ENCODE measurements around the gene THBS1.
A peak's percentile ranks its signal among the peaks of the same experiment; 100 is the strongest.

The THBS1 gene

GRCh38 chr15:39573287-39573686 is 7.6 kb upstream of the THBS1 start:
- Histone ChIP-seq H3K4me1 (ENCODE audit: control insufficient read depth in 5 of 5, insufficient read depth in 5 of 5, low read length in 5 of 5) (peaks cover 0 to 14% (median 8%) of the 10 kb centered on the region in 5 donors), H3K9ac (ENCODE audit: low read length in 5 of 5) (no peak overlapping the region), H3K36me3 (ENCODE audit: control insufficient read depth in 5 of 5, insufficient read depth in 5 of 5, low read length in 5 of 5) (no peaks in the 10 kb centered on the region), H3K27ac (ENCODE audit: low read depth, low read length) (peak overlapping the region; percentile 91), H3K27me3 (ENCODE audit: control insufficient read depth in 5 of 5, insufficient read depth in 4 of 5, low read length in 5 of 5) (no peaks in the 10 kb centered on the region), H3K4me3 (ENCODE audit: low read depth in 1 of 5, low read length in 5 of 5) (no peak overlapping the region), H3K9me3 (ENCODE audit: control insufficient read depth in 5 of 5, low read length in 5 of 5) (no peaks in the 10 kb centered on the region)

DNA sequence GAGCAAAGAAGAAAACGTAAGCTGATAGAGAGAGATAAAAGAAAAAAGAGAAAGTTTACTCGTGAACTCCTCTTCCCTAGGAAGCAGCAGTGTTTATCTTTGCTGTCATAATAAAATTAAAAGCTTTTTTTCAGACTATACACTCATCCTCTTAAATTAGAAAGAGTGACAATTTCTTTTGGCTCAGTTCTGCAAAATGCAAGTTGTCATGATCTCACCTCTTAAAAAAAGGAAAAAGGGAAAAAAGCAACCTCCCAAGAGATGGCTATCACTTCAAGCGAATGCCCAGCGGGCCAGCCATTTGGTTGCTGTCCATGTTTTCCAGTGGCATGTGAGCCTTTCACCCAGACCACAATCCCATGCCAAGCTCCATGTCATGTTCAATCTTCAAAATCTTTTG is 7.0 kb upstream of the THBS1 start:
- Histone ChIP-seq H3K27ac (ENCODE audit: low read depth, low read length) (peak overlapping the region; percentile 91), H3K27me3 (ENCODE audit: control insufficient read depth in 5 of 5, insufficient read depth in 4 of 5, low read length in 5 of 5) (no peaks in the 10 kb centered on the region), H3K9me3 (ENCODE audit: control insufficient read depth in 5 of 5, low read length in 5 of 5) (no peaks in the 10 kb centered on the region), H3K4me1 (ENCODE audit: control insufficient read depth in 5 of 5, insufficient read depth in 5 of 5, low read length in 5 of 5) (peaks cover 0 to 18% (median 9%) of the 10 kb centered on the region in 5 donors), H3K36me3 (ENCODE audit: control insufficient read depth in 5 of 5, insufficient read depth in 5 of 5, low read length in 5 of 5) (no peaks in the 10 kb centered on the region), H3K9ac (ENCODE audit: low read length in 5 of 5) (peak overlapping the region in 1 of 5 donors; percentile 13), H3K4me3 (ENCODE audit: low read depth in 1 of 5, low read length in 5 of 5) (no peak overlapping the region)

DNA sequence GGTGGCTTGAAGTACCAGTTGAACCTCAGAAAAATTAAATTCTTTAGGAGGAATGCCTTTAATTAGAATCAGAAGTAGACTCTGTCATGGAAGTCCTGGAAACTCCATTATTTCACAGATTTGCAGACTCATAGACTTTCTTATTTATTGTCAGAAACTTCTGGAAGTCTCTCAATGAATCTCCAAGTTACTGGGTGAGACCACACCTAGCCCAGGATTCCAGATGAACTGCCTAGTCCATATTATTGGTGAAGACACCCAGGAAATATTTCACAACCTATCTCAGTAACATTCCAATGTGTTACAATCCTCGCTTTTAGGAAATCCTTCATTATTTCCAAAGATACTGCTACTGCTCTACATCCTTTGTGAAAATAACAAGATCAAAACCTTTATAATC is 6.5 kb upstream of the THBS1 start:
- no peaks in the 10 kb centered on the region for H3K27me3 ChIP-seq (ENCODE audit: control insufficient read depth in 5 of 5, insufficient read depth in 4 of 5, low read length in 5 of 5)
- no peaks in the 10 kb centered on the region for H3K9me3 ChIP-seq (ENCODE audit: control insufficient read depth in 5 of 5, low read length in 5 of 5)
- peak overlapping the region in 1 of 5 donors; percentile 13 for H3K9ac ChIP-seq (ENCODE audit: low read length in 5 of 5)
- no peaks in the 10 kb centered on the region for H3K36me3 ChIP-seq (ENCODE audit: control insufficient read depth in 5 of 5, insufficient read depth in 5 of 5, low read length in 5 of 5)
- peak overlapping the region; percentile 91 for H3K27ac ChIP-seq (ENCODE audit: low read depth, low read length)
- peaks cover 0 to 22% (median 15%) of the 10 kb centered on the region in 5 donors for H3K4me1 ChIP-seq (ENCODE audit: control insufficient read depth in 5 of 5, insufficient read depth in 5 of 5, low read length in 5 of 5)
- no peak overlapping the region for H3K4me3 ChIP-seq (ENCODE audit: low read depth in 1 of 5, low read length in 5 of 5)

GRCh38 chr15:39575180-39575579 is 5.7 kb upstream of the THBS1 start:
- H3K27ac ChIP-seq (ENCODE audit: low read depth, low read length) = no peak overlapping the region
- no peaks in the 10 kb centered on the region for H3K27me3 ChIP-seq (ENCODE audit: control insufficient read depth in 5 of 5, insufficient read depth in 4 of 5, low read length in 5 of 5)
- no peaks in the 10 kb centered on the region for H3K9me3 ChIP-seq (ENCODE audit: control insufficient read depth in 5 of 5, low read length in 5 of 5)
- H3K4me1 ChIP-seq (ENCODE audit: control insufficient read depth in 5 of 5, insufficient read depth in 5 of 5, low read length in 5 of 5) = peaks cover 0 to 29% (median 21%) of the 10 kb centered on the region in 5 donors
- no peak overlapping the region for H3K9ac ChIP-seq (ENCODE audit: low read length in 5 of 5)
- H3K36me3 ChIP-seq (ENCODE audit: control insufficient read depth in 5 of 5, insufficient read depth in 5 of 5, low read length in 5 of 5) = no peaks in the 10 kb centered on the region
- no peak overlapping the region for H3K4me3 ChIP-seq (ENCODE audit: low read depth in 1 of 5, low read length in 5 of 5)

DNA sequence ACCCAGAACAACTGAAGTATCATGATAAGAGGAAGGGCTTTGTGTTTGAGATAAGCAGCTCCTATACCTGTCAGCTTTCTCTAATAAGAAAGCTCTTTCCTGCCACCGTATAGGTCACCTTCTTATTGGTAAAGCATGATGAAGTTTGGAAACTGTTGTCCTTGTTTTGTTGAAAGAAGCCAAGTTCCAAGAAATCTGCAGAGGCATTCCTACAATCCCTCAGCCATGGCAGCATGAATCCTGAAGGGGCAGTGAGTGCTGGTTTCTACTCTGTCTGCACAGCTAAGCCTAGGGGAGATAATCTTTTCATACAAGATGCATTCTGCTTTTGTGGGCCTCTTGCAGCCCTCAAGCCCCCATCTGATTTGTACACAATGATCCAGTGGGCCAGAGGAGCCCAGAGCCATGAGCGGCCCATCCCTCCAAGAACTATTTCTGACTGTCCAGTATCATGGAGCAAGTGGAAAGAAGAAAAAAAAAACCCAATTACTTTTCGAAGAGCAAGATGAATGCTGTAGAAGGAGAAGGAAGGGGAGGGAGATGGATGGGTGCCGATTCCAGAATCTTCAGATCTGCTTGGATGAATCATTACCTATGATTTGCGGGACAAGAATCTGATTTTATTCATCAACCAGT is 1.9 kb upstream of the THBS1 start:
- Histone ChIP-seq H3K4me3 (ENCODE audit: low read depth in 1 of 5, low read length in 5 of 5) (peak overlapping the region; percentile 57 to 64 (median 60)), H3K4me1 (ENCODE audit: control insufficient read depth in 5 of 5, insufficient read depth in 5 of 5, low read length in 5 of 5) (peaks cover 3 to 58% (median 42%) of the 10 kb centered on the region in 5 donors), H3K9me3 (ENCODE audit: control insufficient read depth in 5 of 5, low read length in 5 of 5) (no peaks in the 10 kb centered on the region), H3K27me3 (ENCODE audit: control insufficient read depth in 5 of 5, insufficient read depth in 4 of 5, low read length in 5 of 5) (no peaks in the 10 kb centered on the region), H3K27ac (ENCODE audit: low read depth, low read length) (peak overlapping the region; percentile 68), H3K9ac (ENCODE audit: low read length in 5 of 5) (no peak overlapping the region), H3K36me3 (ENCODE audit: control insufficient read depth in 5 of 5, insufficient read depth in 5 of 5, low read length in 5 of 5) (peaks cover 5 to 17% (median 10%) of the 10 kb centered on the region in 5 donors)

GRCh38 chr15:39579487-39580116 is 1.3 kb upstream of the THBS1 start:
- no peaks in the 10 kb centered on the region for H3K9me3 ChIP-seq (ENCODE audit: control insufficient read depth in 5 of 5, low read length in 5 of 5)
- peak overlapping the region; percentile 57 to 64 (median 60) for H3K4me3 ChIP-seq (ENCODE audit: low read depth in 1 of 5, low read length in 5 of 5)
- H3K4me1 ChIP-seq (ENCODE audit: control insufficient read depth in 5 of 5, insufficient read depth in 5 of 5, low read length in 5 of 5) = peaks cover 3 to 57% (median 43%) of the 10 kb centered on the region in 5 donors
- H3K9ac ChIP-seq (ENCODE audit: low read length in 5 of 5) = peak overlapping the region in 4 of 5 donors; percentile 16 to 90 (median 56)
- peak overlapping the region; percentile 68 for H3K27ac ChIP-seq (ENCODE audit: low read depth, low read length)
- peaks cover 10 to 22% (median 15%) of the 10 kb centered on the region in 5 donors for H3K36me3 ChIP-seq (ENCODE audit: control insufficient read depth in 5 of 5, insufficient read depth in 5 of 5, low read length in 5 of 5)
- no peaks in the 10 kb centered on the region for H3K27me3 ChIP-seq (ENCODE audit: control insufficient read depth in 5 of 5, insufficient read depth in 4 of 5, low read length in 5 of 5)

DNA sequence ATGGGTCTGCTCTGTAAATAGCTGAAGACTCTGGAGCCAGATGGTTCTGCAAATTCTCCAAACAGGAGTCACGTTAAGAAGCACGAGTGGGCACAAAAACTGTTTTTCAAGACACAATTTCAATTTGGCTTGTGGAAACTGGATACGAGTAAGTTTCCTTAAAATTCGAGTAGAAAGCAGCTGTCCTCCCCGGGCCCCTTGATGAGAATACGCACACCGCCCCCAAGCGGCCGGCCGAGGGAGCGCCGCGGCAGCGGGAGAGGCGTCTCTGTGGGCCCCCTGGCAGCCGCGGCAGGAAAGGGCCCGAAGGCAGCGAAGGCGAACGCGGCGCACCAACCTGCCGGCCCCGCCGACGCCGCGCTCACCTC is 778 bp upstream of the THBS1 start:
- H3K9ac ChIP-seq (ENCODE audit: low read length in 5 of 5) = peak overlapping the region in 4 of 5 donors; percentile 56 to 90 (median 77)
- H3K4me1 ChIP-seq (ENCODE audit: control insufficient read depth in 5 of 5, insufficient read depth in 5 of 5, low read length in 5 of 5) = peaks cover 3 to 61% (median 45%) of the 10 kb centered on the region in 5 donors
- H3K36me3 ChIP-seq (ENCODE audit: control insufficient read depth in 5 of 5, insufficient read depth in 5 of 5, low read length in 5 of 5) = peaks cover 13 to 27% (median 20%) of the 10 kb centered on the region in 5 donors
- no peaks in the 10 kb centered on the region for H3K9me3 ChIP-seq (ENCODE audit: control insufficient read depth in 5 of 5, low read length in 5 of 5)
- H3K27me3 ChIP-seq (ENCODE audit: control insufficient read depth in 5 of 5, insufficient read depth in 4 of 5, low read length in 5 of 5) = no peaks in the 10 kb centered on the region
- peak overlapping the region; percentile 57 to 90 (median 60) for H3K4me3 ChIP-seq (ENCODE audit: low read depth in 1 of 5, low read length in 5 of 5)
- peak overlapping the region; percentile 68 for H3K27ac ChIP-seq (ENCODE audit: low read depth, low read length)

GRCh38 chr15:39581242-39581792 is 438 bp downstream of the THBS1 start:
- H3K36me3 ChIP-seq (ENCODE audit: control insufficient read depth in 5 of 5, insufficient read depth in 5 of 5, low read length in 5 of 5) = peaks cover 23 to 39% (median 31%) of the 10 kb centered on the region in 5 donors
- H3K27ac ChIP-seq (ENCODE audit: low read depth, low read length) = peak overlapping the region; percentile 12
- no peaks in the 10 kb centered on the region for H3K27me3 ChIP-seq (ENCODE audit: control insufficient read depth in 5 of 5, insufficient read depth in 4 of 5, low read length in 5 of 5)
- no peaks in the 10 kb centered on the region for H3K9me3 ChIP-seq (ENCODE audit: control insufficient read depth in 5 of 5, low read length in 5 of 5)
- H3K4me3 ChIP-seq (ENCODE audit: low read depth in 1 of 5, low read length in 5 of 5) = peak overlapping the region; percentile 57 to 92 (median 67)
- H3K9ac ChIP-seq (ENCODE audit: low read length in 5 of 5) = peak overlapping the region in 4 of 5 donors; percentile 25 to 89 (median 56)
- peaks cover 3 to 73% (median 45%) of the 10 kb centered on the region in 5 donors for H3K4me1 ChIP-seq (ENCODE audit: control insufficient read depth in 5 of 5, insufficient read depth in 5 of 5, low read length in 5 of 5)

- H3K27ac ChIP-seq (ENCODE audit: low read depth, low read length) = peak overlapping the region; percentile 12
- H3K4me3 ChIP-seq (ENCODE audit: low read depth in 1 of 5, low read length in 5 of 5) = peak overlapping the region; percentile 57 to 92 (median 67)
- no peaks in the 10 kb centered on the region for H3K9me3 ChIP-seq (ENCODE audit: control insufficient read depth in 5 of 5, low read length in 5 of 5)
- no peaks in the 10 kb centered on the region for H3K27me3 ChIP-seq (ENCODE audit: control insufficient read depth in 5 of 5, insufficient read depth in 4 of 5, low read length in 5 of 5)
- peaks cover 3 to 78% (median 45%) of the 10 kb centered on the region in 5 donors for H3K4me1 ChIP-seq (ENCODE audit: control insufficient read depth in 5 of 5, insufficient read depth in 5 of 5, low read length in 5 of 5)
- H3K9ac ChIP-seq (ENCODE audit: low read length in 5 of 5) = peak overlapping the region in 4 of 5 donors; percentile 22 to 89 (median 56)
- peaks cover 23 to 44% (median 36%) of the 10 kb centered on the region in 5 donors for H3K36me3 ChIP-seq (ENCODE audit: control insufficient read depth in 5 of 5, insufficient read depth in 5 of 5, low read length in 5 of 5)
These were observed 960 bp downstream of the THBS1 start for GRCh38 chr15:39581793-39582285.

Data from subcutaneous abdominal adipose tissue (tissue), 5 donors.